ENCODE measurements around the gene RPUSD4.

Gene RPUSD4

GRCh38 chr11:126197277-126197939 is 14.0 kb downstream of the RPUSD4 start:
- H3K27ac Mint-ChIP-seq = no peak overlapping the region
- no peaks in the 10 kb centered on the region for H3K9me3 Mint-ChIP-seq
- no peaks in the 10 kb centered on the region for H3K4me1 Mint-ChIP-seq (ENCODE audit: low read depth)
- no peak overlapping the region for H3K4me3 Mint-ChIP-seq
- DNase-seq (ENCODE audit: low spot score) = no peak
- H3K36me3 Mint-ChIP-seq (ENCODE audit: low read depth) = peaks cover 50% of the 10 kb centered on the region
- no peaks in the 10 kb centered on the region for H3K27me3 Mint-ChIP-seq (ENCODE audit: low read depth)

- no peaks in the 10 kb centered on the region for H3K4me1 Mint-ChIP-seq (ENCODE audit: low read depth)
- H3K27me3 Mint-ChIP-seq (ENCODE audit: low read depth) = no peaks in the 10 kb centered on the region
- no peaks in the 10 kb centered on the region for H3K9me3 Mint-ChIP-seq
- H3K36me3 Mint-ChIP-seq (ENCODE audit: low read depth) = peaks cover 41% of the 10 kb centered on the region
- DNase-seq (ENCODE audit: low spot score) = no peak
- H3K27ac Mint-ChIP-seq = no peak overlapping the region
- no peak overlapping the region for H3K4me3 Mint-ChIP-seq
These were observed 16.3 kb downstream of the RPUSD4 start for GRCh38 chr11:126195119-126195518.

- no peaks in the 10 kb centered on the region for H3K4me1 Mint-ChIP-seq (ENCODE audit: low read depth)
- DNase-seq (ENCODE audit: low spot score) = no peak
These were observed 17.3 kb downstream of the RPUSD4 start for GRCh38 chr11:126194121-126194543.

GRCh38 chr11:126193038-126193478 is 18.4 kb downstream of the RPUSD4 start:
- H3K4me1 Mint-ChIP-seq (ENCODE audit: low read depth) = peaks cover 4% of the 10 kb centered on the region
- no peak overlapping the region for H3K27ac Mint-ChIP-seq
- peaks cover 33% of the 10 kb centered on the region for H3K36me3 Mint-ChIP-seq (ENCODE audit: low read depth)
- no peaks in the 10 kb centered on the region for H3K9me3 Mint-ChIP-seq
- H3K4me3 Mint-ChIP-seq = no peak overlapping the region
- no peak for DNase-seq (ENCODE audit: low spot score)
- H3K27me3 Mint-ChIP-seq (ENCODE audit: low read depth) = no peaks in the 10 kb centered on the region

More at GRCh38 chr11:126194121-126194543, 17.3 kb downstream of the RPUSD4 start:
- Mint-ChIP-seq H3K9me3 (no peaks in the 10 kb centered on the region), H3K27ac (no peak overlapping the region), H3K4me3 (no peak overlapping the region), H3K36me3 (ENCODE audit: low read depth) (peaks cover 37% of the 10 kb centered on the region), H3K27me3 (ENCODE audit: low read depth) (no peaks in the 10 kb centered on the region)

GRCh38 chr11:126192361-126192760 is 19.1 kb downstream of the RPUSD4 start:
- H3K4me3 Mint-ChIP-seq = no peak overlapping the region
- H3K36me3 Mint-ChIP-seq (ENCODE audit: low read depth) = peaks cover 26% of the 10 kb centered on the region
- H3K27me3 Mint-ChIP-seq (ENCODE audit: low read depth) = no peaks in the 10 kb centered on the region
- no peaks in the 10 kb centered on the region for H3K9me3 Mint-ChIP-seq
- no peak for DNase-seq (ENCODE audit: low spot score)
- H3K4me1 Mint-ChIP-seq (ENCODE audit: low read depth) = peaks cover 4% of the 10 kb centered on the region
- no peak overlapping the region for H3K27ac Mint-ChIP-seq

- no peak overlapping the region for H3K4me3 Mint-ChIP-seq
- H3K36me3 Mint-ChIP-seq (ENCODE audit: low read depth) = peaks cover 18% of the 10 kb centered on the region
- H3K27ac Mint-ChIP-seq = no peak overlapping the region
- H3K9me3 Mint-ChIP-seq = no peaks in the 10 kb centered on the region
- peaks cover 4% of the 10 kb centered on the region for H3K4me1 Mint-ChIP-seq (ENCODE audit: low read depth)
- no peaks in the 10 kb centered on the region for H3K27me3 Mint-ChIP-seq (ENCODE audit: low read depth)
- no peak for DNase-seq (ENCODE audit: low spot score)
These were observed 19.9 kb downstream of the RPUSD4 start for GRCh38 chr11:126191379-126192073.

DNA sequence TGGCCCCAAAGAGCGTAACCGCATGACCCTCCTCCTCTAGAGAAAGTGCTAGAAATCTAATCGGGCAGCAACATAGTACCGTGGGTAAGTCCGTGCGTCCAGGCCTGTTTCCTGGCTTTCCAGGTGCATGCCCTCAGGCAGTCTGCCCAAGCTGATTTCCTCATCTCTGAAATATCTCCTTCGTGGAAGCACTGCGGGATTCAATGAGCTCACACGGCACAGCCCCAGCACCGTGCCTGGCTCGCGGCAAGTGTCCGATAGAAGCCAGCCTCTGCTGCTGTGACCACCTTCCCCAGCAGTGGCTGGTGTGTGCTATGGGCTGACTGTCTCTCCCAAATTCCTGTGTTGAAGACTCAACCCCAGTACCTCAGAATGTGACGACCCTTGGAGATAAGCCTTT is 20.7 kb downstream of the RPUSD4 start:
- Mint-ChIP-seq H3K27ac (no peak overlapping the region), H3K4me1 (ENCODE audit: low read depth) (peaks cover 4% of the 10 kb centered on the region), H3K36me3 (ENCODE audit: low read depth) (peaks cover 13% of the 10 kb centered on the region)

GRCh38 chr11:126189109-126189929 is 22.1 kb downstream of the RPUSD4 start:
- Mint-ChIP-seq H3K4me3 (no peak overlapping the region), H3K27ac (no peak overlapping the region), H3K27me3 (ENCODE audit: low read depth) (no peaks in the 10 kb centered on the region), H3K4me1 (ENCODE audit: low read depth) (peaks cover 4% of the 10 kb centered on the region), H3K9me3 (no peaks in the 10 kb centered on the region), H3K36me3 (ENCODE audit: low read depth) (peaks cover 4% of the 10 kb centered on the region)
- DNase-seq (ENCODE audit: low spot score) = no peak

More for the DNA sequence above, 20.7 kb downstream of the RPUSD4 start:
- H3K27me3 Mint-ChIP-seq (ENCODE audit: low read depth) = no peaks in the 10 kb centered on the region
- DNase-seq (ENCODE audit: low spot score) = no peak
- H3K9me3 Mint-ChIP-seq = no peaks in the 10 kb centered on the region
- no peak overlapping the region for H3K4me3 Mint-ChIP-seq

- H3K27ac Mint-ChIP-seq = no peak overlapping the region
- no peak overlapping the region for H3K4me3 Mint-ChIP-seq
These were observed 22.9 kb downstream of the RPUSD4 start for GRCh38 chr11:126188332-126189108.

DNA sequence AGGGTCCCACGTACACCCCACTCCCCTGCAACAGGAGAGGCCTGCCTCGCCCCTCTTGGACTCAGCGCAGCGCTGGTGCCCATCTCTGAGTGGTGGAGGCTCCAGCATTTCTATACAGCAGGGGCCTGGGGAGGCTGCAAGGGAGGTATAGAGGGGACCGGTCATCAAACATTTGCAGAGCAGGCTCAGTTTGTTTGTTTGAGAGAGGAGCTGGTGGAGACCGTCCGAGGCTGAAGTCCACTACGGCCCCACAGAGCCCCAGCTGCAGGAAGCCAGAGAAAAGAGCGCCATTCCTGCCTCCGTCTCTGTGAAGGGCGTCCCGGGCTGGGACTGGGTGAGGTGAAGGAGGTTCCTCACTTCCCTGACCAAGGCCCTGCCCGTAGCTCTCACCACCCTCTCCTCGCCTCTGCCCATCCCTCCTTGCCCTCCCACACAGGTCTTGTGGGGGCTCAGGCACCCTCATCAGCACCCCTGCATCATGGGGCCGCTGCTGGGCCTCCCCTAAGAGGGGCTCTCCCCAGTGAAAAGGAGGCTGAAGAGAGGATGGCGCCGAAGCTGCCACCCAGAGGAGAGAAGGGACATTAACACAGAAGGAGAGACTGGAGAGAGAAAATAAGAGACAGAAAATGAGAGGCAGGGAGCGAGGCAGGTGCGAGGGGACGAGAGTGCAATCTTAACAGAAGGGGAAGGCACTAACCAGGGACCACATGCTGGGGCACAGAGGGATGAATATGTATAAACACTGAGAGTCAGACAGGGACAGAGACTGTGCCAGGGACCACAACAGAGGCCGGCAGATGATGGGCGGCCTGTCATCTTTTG is 24.5 kb downstream of the RPUSD4 start:
- Mint-ChIP-seq H3K4me1 (ENCODE audit: low read depth) (peaks cover 6% of the 10 kb centered on the region), H3K27ac (peak overlapping the region; percentile 1), H3K36me3 (ENCODE audit: low read depth) (peaks cover under 1% of the 10 kb centered on the region), H3K4me3 (no peak overlapping the region), H3K9me3 (no peaks in the 10 kb centered on the region), H3K27me3 (ENCODE audit: low read depth) (no peaks in the 10 kb centered on the region)
- DNase-seq (ENCODE audit: low spot score) = no peak

More at GRCh38 chr11:126188332-126189108, 22.9 kb downstream of the RPUSD4 start:
- peaks cover 3% of the 10 kb centered on the region for H3K36me3 Mint-ChIP-seq (ENCODE audit: low read depth)
- no peak for DNase-seq (ENCODE audit: low spot score)
- H3K4me1 Mint-ChIP-seq (ENCODE audit: low read depth) = peaks cover 4% of the 10 kb centered on the region
- H3K9me3 Mint-ChIP-seq = no peaks in the 10 kb centered on the region
- H3K27me3 Mint-ChIP-seq (ENCODE audit: low read depth) = no peaks in the 10 kb centered on the region

- Mint-ChIP-seq H3K4me1 (ENCODE audit: low read depth) (peaks cover 6% of the 10 kb centered on the region), H3K27me3 (ENCODE audit: low read depth) (no peaks in the 10 kb centered on the region), H3K9me3 (no peaks in the 10 kb centered on the region), H3K27ac (no peak overlapping the region), H3K36me3 (ENCODE audit: low read depth) (no peaks in the 10 kb centered on the region), H3K4me3 (no peak overlapping the region)
- no peak for DNase-seq (ENCODE audit: low spot score)
These were observed 25.3 kb downstream of the RPUSD4 start for GRCh38 chr11:126186025-126186698.

DNA sequence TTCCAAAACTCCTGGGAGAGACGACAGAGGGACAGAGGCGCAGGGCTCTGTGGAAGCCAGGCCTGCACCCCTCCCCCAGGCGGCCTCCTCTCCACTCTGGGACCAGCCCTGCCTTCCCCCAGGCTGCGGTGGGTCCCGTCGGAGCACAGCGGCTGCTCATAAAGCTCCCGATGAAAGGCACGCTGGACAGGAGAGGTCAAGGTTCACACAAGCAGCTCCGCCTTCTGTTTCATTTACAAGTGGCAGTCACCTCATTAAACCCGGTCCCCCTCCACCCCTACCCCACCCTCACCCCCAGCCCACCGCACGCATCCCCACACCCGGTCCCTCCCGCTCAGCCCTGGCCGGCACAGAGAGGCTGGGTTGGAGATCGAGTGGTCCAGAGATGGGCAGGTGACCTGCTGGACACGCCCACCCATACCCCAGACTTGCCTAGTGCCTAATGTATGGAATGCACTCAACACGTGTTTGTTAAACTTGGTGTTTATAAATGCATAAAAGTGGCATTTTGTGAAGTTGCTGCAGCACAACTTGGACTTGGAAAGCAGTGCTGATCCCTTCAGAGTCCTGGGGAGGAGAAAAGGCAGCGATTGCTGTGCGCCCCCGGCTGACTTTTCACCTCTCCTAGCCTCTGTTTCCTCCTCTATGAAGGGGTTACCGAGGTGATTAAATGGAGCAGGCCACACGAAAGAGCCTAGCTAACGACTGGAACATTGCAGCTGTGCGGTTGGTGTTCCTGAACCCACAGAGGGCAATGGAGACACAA is 26.0 kb downstream of the RPUSD4 start:
- Mint-ChIP-seq H3K36me3 (ENCODE audit: low read depth) (no peaks in the 10 kb centered on the region), H3K27ac (no peak overlapping the region), H3K4me3 (no peak overlapping the region), H3K9me3 (peaks cover 4% of the 10 kb centered on the region), H3K27me3 (ENCODE audit: low read depth) (no peaks in the 10 kb centered on the region), H3K4me1 (ENCODE audit: low read depth) (peaks cover 6% of the 10 kb centered on the region)
- DNase-seq (ENCODE audit: low spot score) = no peak
